Omental fat pad (tissue), 4 donors: ENCODE measurements around the gene SH3GL3. TPM values are rescaled to one million over a fixed set of nuclear protein-coding genes. Genes with fewer than 3 reads are reported as not detected.

Experiments
- ATAC-seq: fragments of 150-250 bp; one replicate; pipeline ENCODE4 v1.9.1; 2016; ENCODE audit warnings: mild to moderate bottlenecking, moderate library complexity; ENCODE audit not compliant: low FRiP score
- DNase-seq: peaks from one replicate; pipeline ENCODE4 v3.0.0-alpha.2; 2019; ENCODE audit warnings: low spot score
- CTCF ChIP-seq, 3 donors: fragments of 450-650 bp; IDR thresholded peaks; one replicate each; pipeline ENCODE4 v1.5.1; 2016 to 2017; ENCODE audit warnings: antibody characterized with exemption in 3 of 3, mild to moderate bottlenecking in 3 of 3, moderate library complexity in 2 of 3
- total RNA-seq, 4 donors: library from RNA; depleted of rRNA; stranded (reverse); fragments of >200 nt; gene quantifications; one replicate each; pipeline ENCODE4 v1.1.0, GENCODE V29; 2016

SH3GL3 gene
- total RNA-seq, 4 donors from 2014 or later, result 0.60 to 1.8 (median 1.0) TPM; not detected in 1

DNA sequence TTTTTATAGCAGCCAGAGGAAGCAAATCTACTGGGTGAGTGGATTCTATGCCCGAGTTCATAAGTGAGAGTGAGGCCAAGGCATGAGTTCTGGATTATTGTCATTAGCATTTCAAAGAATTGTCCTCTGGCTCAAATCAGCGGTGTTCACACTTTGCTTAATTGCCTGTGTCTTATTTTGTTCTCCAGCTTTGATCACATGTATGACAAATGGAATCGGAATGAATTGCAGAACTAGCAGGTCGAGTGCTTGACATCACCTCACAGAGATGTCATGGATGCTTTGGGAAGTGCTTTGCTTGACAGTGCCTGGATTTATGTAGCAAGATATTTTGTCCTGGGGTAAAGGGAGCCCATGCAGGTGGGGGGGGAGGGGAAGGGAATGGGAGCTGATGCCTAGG lies 68.0 kb downstream of the SH3GL3 start:
- TF ChIP-seq CTCF (IDR thresholded peaks at IDR 0.05), result no peak

GRCh38 chr15:83516935-83517334 lies 69.8 kb downstream of the SH3GL3 start:
- TF ChIP-seq CTCF (IDR thresholded peaks at IDR 0.05), result no peak
- no peak for ATAC-seq
- DNase-seq, result no peak

More for the DNA sequence above, 68.0 kb downstream of the SH3GL3 start:
- DNase-seq, result no peak
- no peak for ATAC-seq

DNA sequence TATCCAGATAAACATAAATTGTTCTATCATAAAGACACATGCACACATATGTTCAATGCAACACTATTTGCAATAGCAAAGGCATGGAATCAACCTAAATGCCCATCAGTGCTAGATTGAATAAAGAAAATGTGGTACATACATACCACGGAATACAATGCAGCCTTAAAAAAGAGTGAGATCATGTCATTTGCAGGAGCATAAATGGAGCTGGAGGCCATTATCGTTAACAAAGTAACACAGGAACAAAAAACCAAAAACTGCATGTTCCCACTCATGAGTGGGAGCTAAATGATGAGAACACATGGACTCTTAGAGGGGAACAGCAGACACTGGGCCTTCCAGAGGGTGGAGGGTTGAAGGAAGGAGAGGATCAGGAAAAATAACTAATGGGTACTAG lies 79.2 kb downstream of the SH3GL3 start:
- DNase-seq (no peak), ATAC-seq (no peak)
- no peak for TF ChIP-seq CTCF (IDR thresholded peaks at IDR 0.05)

- ATAC-seq (no peak), DNase-seq (no peak)
- no peak for TF ChIP-seq CTCF (IDR thresholded peaks at IDR 0.05)
Measured at GRCh38 chr15:83533410-83533962, 86.3 kb downstream of the SH3GL3 start.

DNA sequence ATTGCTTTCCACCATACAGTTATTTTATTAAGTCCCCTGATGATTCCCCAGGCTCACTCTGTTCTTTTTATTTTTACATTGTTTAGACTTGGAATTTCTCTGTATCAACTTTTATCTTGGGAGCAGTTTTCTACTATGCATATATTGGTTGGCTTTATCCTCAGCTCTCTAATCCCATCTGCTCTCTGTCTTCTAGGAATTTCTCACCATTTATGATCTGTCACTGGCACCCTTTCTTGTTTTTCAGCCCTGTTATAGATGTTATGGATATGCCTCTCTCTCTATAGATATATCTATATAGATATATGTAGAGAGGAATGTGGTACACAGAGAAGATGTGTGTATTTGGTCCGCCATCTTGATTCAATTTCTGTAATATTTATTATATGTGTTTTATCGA lies 90.5 kb downstream of the SH3GL3 start:
- TF ChIP-seq CTCF (IDR thresholded peaks at IDR 0.05), result no peak
- ATAC-seq, result no peak
- no peak for DNase-seq

GRCh38 chr15:83538682-83539081 lies 91.5 kb downstream of the SH3GL3 start:
- DNase-seq (no peak), ATAC-seq (no peak)
- no peak for TF ChIP-seq CTCF (IDR thresholded peaks at IDR 0.05)

DNA sequence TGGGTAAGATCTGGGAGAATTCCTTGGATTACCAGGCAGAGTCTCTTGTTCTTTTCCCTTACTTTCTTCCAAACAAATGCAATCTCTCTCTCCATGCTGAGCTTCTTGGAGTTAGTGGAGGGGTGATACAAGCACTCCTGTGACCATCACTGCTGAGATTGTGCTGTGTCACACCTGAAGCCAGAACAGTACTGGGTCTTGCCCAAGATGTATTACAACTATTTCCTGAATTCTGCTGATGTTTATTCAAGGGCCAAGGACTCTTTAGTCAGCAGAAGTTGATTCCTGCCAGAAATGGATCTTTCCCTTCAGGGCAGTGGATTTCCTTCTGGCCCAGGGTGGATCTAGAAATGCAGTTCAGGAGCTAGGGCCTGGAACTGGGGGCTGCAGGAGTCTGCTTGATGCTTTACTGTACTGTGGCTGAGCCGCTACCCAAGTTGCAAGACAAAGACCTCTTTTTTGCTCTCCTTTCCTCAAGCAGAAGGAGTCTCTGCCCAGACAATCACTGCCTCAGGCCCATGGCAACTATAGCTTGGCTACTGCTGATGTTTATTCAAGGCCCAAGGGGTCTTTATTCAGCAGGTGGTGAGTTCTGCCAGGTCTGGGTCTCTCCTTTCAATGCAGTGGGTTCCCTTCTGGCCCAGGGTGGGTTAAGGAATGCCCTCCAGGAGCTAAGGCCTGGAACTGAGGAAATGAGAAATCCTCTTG lies 98.8 kb downstream of the SH3GL3 start:
- ATAC-seq (no peak), DNase-seq (no peak)
- no peak for TF ChIP-seq CTCF (IDR thresholded peaks at IDR 0.05)
